Breast epithelium (tissue), 4 donors: Measurements from ENCODE around the gene NHERF2. TPM values are rescaled to one million over a fixed set of nuclear protein-coding genes. Genes with fewer than 3 reads are reported as not detected.
"Not testable (repeated sequence)": the region's sequence is repeated elsewhere in the genome, so short reads cannot be mapped to it uniquely, and the experiment has no call there.

Experiments
- DNase-seq, 2 donors: peaks; one replicate each; pipeline ENCODE4 v3.0.0-alpha.2; 2019; ENCODE audit warnings: low spot score in 2 of 2
- H3K27ac ChIP-seq, 2 donors: fragments of 200-600 bp; sonication (generic) in 1 of 2; one replicate each; pipeline ENCODE4 v1.5.1; 2016 to 2019; ENCODE audit warnings: mild to moderate bottlenecking in 1 of 2
- H3K27me3 ChIP-seq, 2 donors: fragments of 200-600 bp; sonication (generic) in 1 of 2; one replicate each; pipeline versions ENCODE4 v1.5.1 to v1.6.0; 2017 to 2019; ENCODE audit warnings: control low read depth in 1 of 2, mild to moderate bottlenecking in 1 of 2
- H3K36me3 ChIP-seq: fragments of 200-600 bp; one replicate; pipeline ENCODE4 v1.5.1; 2019
- H3K4me1 ChIP-seq, 2 donors: fragments of 200-600 bp; sonication (generic); one replicate each; pipeline ENCODE4 v1.5.1; 2016 to 2019; ENCODE audit warnings: control low read depth in 1 of 2
- H3K4me3 ChIP-seq, 3 donors: fragments of 200-600 bp; sonication (generic); 1 replicate in 2 of 3; 2 replicates in 1 of 3; pipeline ENCODE4 v1.5.1; 2016 to 2019; ENCODE audit warnings: mild to moderate bottlenecking in 3 of 3, moderate library complexity in 2 of 3
- H3K9me3 ChIP-seq, 2 donors: fragments of 200-600 bp; sonication (generic) in 1 of 2; one replicate each; pipeline ENCODE4 v1.5.1; 2016 to 2019; ENCODE audit warnings: control low read depth in 1 of 2
- POLR2A ChIP-seq: fragments of 450-650 bp; IDR thresholded peaks from one replicate; pipeline ENCODE4 v1.6.1; 2016; ENCODE audit warnings: antibody characterized with exemption, mild to moderate bottlenecking, moderate library complexity
- POLR2AphosphoS5 ChIP-seq, 3 donors: sonication (generic); formaldehyde crosslinking; IDR thresholded peaks; one replicate each; pipeline ENCODE4 v1.6.1; 2017; ENCODE audit warnings: antibody characterized with exemption in 3 of 3
- intact Hi-C: fragments of 100-400 bp; cut with DNase I; formaldehyde crosslinking; loops from one replicate; pipeline ENCODE4 v1.15.1; 2023; ENCODE audit warnings: low total_unique reads
- total RNA-seq, 3 donors: library from RNA; depleted of rRNA; stranded (reverse); fragments of >200 nt; gene quantifications; one replicate each; pipeline ENCODE4 v1.1.0, GENCODE V29; 2016
- TF ChIP-seq, protein P1 (sequence below), 3 donors: fragments of 450-650 bp; IDR thresholded peaks; one replicate each; pipeline ENCODE4 v1.5.1; 2016 to 2017; ENCODE audit warnings: antibody characterized with exemption in 3 of 3, mild to moderate bottlenecking in 3 of 3, moderate library complexity in 3 of 3

NHERF2 gene
- total RNA-seq, 3 donors from 2014 or later, result 31.5 to 58.3 (median 38.9) TPM

DNA sequence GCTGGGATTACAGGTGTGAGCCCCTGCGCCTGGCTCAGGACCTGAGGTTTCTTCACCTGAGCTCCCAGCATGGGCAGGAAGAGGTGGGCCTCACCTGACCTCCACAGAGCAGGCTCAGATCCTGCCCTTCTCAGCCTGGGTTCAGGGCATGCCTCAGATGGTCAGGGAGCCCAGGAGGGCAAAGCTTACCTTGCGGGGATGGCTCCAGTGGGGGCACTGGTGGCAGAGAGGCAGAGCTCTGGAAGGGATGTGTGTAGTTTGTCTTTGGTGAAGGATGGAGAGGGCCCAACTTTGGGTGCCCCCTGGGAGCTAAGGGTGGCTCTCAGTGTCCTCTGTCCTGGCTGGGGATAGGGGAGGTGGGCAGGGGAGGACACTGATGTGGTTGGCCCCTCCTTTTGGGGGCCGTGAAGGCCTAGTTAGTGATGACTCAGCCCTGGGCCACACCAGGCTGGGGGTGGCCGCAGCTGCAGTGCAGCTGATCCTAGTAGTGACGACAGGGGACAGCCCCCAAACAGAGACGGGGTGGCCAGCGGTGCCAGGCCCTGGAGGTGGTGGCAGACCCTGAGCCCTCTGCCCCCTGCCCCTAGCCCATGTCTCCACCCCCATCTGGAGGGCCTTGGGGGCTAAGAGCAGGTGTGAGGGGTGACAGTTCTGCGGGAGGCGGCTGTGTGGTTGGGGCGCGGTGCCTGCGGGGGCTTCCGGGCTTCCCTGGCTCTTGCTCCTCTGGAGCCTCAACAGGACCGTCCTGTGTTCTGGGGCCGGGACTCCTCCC lies 5.8 kb downstream of the NHERF2 start:
- H3K27ac ChIP-seq, result peak overlapping the region; percentile 93
- TF ChIP-seq, protein P1, sequence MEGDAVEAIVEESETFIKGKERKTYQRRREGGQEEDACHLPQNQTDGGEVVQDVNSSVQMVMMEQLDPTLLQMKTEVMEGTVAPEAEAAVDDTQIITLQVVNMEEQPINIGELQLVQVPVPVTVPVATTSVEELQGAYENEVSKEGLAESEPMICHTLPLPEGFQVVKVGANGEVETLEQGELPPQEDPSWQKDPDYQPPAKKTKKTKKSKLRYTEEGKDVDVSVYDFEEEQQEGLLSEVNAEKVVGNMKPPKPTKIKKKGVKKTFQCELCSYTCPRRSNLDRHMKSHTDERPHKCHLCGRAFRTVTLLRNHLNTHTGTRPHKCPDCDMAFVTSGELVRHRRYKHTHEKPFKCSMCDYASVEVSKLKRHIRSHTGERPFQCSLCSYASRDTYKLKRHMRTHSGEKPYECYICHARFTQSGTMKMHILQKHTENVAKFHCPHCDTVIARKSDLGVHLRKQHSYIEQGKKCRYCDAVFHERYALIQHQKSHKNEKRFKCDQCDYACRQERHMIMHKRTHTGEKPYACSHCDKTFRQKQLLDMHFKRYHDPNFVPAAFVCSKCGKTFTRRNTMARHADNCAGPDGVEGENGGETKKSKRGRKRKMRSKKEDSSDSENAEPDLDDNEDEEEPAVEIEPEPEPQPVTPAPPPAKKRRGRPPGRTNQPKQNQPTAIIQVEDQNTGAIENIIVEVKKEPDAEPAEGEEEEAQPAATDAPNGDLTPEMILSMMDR (IDR thresholded peaks at IDR 0.05), result no peak
- TF ChIP-seq POLR2A, result no peak
- TF ChIP-seq POLR2AphosphoS5 (IDR thresholded peaks at IDR 0.05), result no peak
- intact Hi-C loops, result no loop called here
- H3K4me3 ChIP-seq, result peak overlapping the region; percentile 34 to 69 (median 38)
- no peaks in the 10 kb centered on the region for H3K36me3 ChIP-seq
- H3K4me1 ChIP-seq, result peaks cover 38 to 55% of the 10 kb centered on the region in 2 donors
- no peak for DNase-seq
- no peaks in the 10 kb centered on the region for H3K9me3 ChIP-seq
- H3K27me3 ChIP-seq, result no peaks in the 10 kb centered on the region

DNA sequence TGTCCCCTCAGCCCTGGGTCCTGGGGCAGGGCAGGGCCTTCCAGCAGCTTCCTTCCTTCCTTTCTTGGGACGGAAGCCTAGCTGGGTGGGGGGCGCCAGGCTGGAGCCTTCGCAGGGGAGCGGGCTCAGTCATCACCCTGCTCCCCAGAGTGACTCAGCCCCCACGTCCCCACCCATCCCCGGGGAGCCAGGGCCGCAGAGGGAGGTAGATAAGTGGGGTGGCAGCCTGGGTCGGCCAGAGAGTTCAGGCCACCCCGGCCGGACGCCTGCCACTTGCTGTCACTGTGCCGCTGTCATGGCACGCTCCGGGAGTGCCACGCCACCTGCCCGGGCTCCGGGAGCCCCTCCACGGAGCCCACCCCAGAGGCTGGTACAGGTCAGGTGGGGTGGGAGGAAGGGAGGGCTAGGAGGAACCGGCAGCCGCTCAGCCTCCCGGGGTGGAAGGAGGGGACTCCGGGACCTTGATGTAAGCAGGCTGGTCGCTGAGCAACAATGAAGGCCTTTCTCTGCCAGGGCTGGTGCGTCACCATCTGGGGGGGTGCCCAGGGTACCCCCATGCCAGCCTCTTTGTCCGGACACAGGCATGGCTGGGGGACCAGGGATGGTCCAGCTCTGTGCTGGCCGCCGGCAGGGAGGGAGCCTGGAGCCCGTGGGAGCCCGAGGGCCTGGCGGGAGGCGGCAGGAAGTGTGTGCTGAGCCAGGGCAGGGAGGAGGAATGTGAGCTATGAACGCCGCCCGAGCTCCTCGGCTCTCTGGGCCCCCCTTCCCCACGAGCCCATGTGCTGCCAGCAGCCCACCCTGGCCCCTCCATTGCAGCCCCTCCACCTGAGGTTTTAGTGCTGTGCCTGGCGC lies 6.6 kb downstream of the NHERF2 start:
- H3K4me3 ChIP-seq, result peak overlapping the region; percentile 34 to 69 (median 38)
- H3K4me1 ChIP-seq, result peaks cover 38 to 48% of the 10 kb centered on the region in 2 donors
- peak overlapping the region; percentile 93 for H3K27ac ChIP-seq
- no peaks in the 10 kb centered on the region for H3K9me3 ChIP-seq
- TF ChIP-seq POLR2AphosphoS5 (IDR thresholded peaks at IDR 0.05), result peak; percentile 17 to 43 (median 23)
- TF ChIP-seq, protein P1 (IDR thresholded peaks at IDR 0.05), result no peak
- no peak for TF ChIP-seq POLR2A
- intact Hi-C loops, result no loop called here
- DNase-seq, result peak in 1 of 2 donors; percentile 76
- H3K27me3 ChIP-seq, result no peaks in the 10 kb centered on the region
- no peaks in the 10 kb centered on the region for H3K36me3 ChIP-seq

DNA sequence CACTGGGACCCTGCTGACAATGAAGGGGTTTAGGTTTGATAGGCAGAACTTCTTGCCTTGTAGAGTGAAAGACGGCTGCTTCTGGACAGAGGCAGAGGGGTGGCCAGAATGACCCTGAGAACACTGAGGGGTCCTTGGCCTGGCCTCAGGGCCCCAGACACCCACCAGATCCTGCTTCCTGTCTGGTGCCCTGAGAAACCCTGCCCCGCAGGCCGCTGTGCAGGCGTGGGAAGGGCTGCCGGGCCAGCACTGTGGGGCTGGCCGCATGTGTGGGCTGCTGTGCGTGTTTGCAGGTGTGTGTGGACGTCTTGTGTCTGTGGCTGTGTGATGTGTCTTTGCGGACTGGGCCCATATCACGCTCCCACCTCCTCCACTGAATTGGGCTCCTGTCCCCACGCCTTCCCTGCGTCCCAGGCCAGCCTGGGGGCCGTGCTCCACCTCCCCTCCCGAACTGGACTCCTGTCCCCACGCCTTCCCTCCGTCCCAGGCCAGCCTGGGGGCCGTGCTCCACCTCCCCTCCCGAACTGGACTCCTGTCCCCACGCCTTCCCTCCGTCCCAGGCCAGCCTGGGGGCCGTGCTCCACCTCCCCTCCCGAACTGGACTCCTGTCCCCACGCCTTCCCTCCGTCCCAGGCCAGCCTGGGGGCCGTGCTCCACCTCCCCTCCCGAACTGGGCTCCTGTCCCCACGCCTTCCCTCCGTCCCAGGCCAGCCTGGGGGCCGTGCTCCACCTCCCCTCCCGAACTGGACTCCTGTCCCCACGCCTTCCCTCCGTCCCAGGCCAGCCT lies 7.4 kb downstream of the NHERF2 start:
- Histone ChIP-seq H3K4me1 (peaks cover 40 to 44% of the 10 kb centered on the region in 2 donors), H3K27ac (peak overlapping the region; percentile 93), H3K4me3 (peak overlapping the region; percentile 34 to 69 (median 38))
- DNase-seq, H3K27me3 ChIP-seq, H3K36me3 ChIP-seq, intact Hi-C loops, H3K9me3 ChIP-seq: not testable (repeated sequence)

DNA sequence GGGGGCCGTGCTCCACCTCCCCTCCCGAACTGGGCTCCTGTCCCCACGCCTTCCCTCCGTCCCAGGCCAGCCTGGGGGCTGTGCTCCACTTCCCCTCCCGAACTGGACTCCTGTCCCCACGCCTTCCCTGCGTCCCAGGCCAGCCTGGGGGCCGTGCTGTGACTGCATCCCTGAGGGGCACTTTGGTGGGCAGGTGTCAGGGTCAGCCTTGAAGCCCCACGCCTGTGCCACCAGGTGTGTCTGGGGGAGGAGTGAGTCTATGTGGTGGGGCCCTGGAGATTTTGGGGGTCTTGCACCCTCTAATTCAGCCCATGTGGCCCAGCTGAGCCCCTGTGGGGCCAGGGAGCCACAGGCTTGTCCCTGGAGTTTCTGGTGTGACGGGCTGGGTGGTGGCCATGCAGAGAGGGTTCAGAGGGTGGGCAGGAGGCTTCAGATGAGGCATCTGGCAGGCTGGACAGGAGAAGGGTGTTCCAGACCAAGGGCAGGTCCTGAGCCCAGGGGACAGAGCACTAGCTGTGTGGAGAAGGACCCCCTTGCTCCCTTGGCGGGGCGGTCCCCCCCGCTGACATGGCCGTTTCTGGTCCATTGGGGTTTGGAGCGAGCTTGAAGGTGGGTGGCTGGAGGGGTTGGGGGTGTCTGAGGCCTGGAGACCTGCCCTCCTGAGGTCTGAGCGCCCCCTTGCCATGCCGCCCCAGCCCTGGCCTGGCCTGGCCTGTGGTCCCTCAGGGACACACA lies 8.2 kb downstream of the NHERF2 start:
- Histone ChIP-seq H3K27me3 (no peaks in the 10 kb centered on the region), H3K27ac (peak overlapping the region; percentile 92 to 93), H3K9me3 (no peaks in the 10 kb centered on the region), H3K4me3 (peak overlapping the region; percentile 29 to 63 (median 30)), H3K4me1 (peaks cover 38 to 44% of the 10 kb centered on the region in 2 donors), H3K36me3 (no peaks in the 10 kb centered on the region)
- TF ChIP-seq POLR2AphosphoS5 (IDR thresholded peaks at IDR 0.05), result no peak
- TF ChIP-seq POLR2A, result no peak
- TF ChIP-seq, protein P1 (IDR thresholded peaks at IDR 0.05), result no peak
- intact Hi-C loops, result no loop called here
- no peak for DNase-seq
